Liver (tissue), 9 donors: Measurements from ENCODE around the gene PLD3. TPM values are rescaled to one million over a fixed set of nuclear protein-coding genes. Genes with fewer than 3 reads are reported as not detected.

Experiments
- DNase-seq: peaks from one replicate; pipeline ENCODE4 v3.0.0-alpha.2; 2017; ENCODE audit warnings: low spot score
- H3K27ac ChIP-seq, 2 donors: one replicate each; pipeline ENCODE4 v1.7.0; 2013; ENCODE audit warnings: inconsistent platforms in 2 of 2, low read length in 2 of 2, control low read depth in 1 of 2, low read depth in 1 of 2, mild to moderate bottlenecking in 1 of 2
- H3K27me3 ChIP-seq, 4 donors: one replicate each; pipeline versions ENCODE4 v1.6.1 to v1.7.0; 2013; ENCODE audit warnings: low read length in 3 of 4, inconsistent platforms in 1 of 4, mild to moderate bottlenecking in 1 of 4, moderate library complexity in 1 of 4; ENCODE audit not compliant: control insufficient read depth in 4 of 4, insufficient read depth in 4 of 4
- H3K36me3 ChIP-seq, 4 donors: one replicate each; pipeline versions ENCODE4 v1.6.1 to v1.7.0; 2013; ENCODE audit warnings: low read length in 3 of 4, mild to moderate bottlenecking in 3 of 4, low read depth in 1 of 4, moderate library complexity in 1 of 4; ENCODE audit not compliant: control insufficient read depth in 4 of 4, insufficient read depth in 3 of 4
- H3K4me1 ChIP-seq, 4 donors: one replicate each; pipeline versions ENCODE4 v1.6.1 to v1.7.0; 2013; ENCODE audit warnings: low read length in 3 of 4, mild to moderate bottlenecking in 3 of 4, moderate library complexity in 1 of 4; ENCODE audit not compliant: control insufficient read depth in 4 of 4, insufficient read depth in 4 of 4
- H3K4me3 ChIP-seq, 3 donors: one replicate each; pipeline versions ENCODE4 v1.6.1 to v1.7.0; 2013; ENCODE audit warnings: low read length in 3 of 3, control low read depth in 1 of 3, low read depth in 1 of 3, mild to moderate bottlenecking in 1 of 3
- H3K9ac ChIP-seq, 2 donors: one replicate each; pipeline ENCODE4 v1.7.0; 2013; ENCODE audit warnings: low read length in 2 of 2, mild to moderate bottlenecking in 2 of 2, moderate library complexity in 2 of 2, control low read depth in 1 of 2, low read depth in 1 of 2
- H3K9me3 ChIP-seq, 4 donors: one replicate each; pipeline versions ENCODE4 v1.6.1 to v1.7.0; 2013; ENCODE audit warnings: low read length in 3 of 4; ENCODE audit not compliant: control insufficient read depth in 4 of 4
- ATF3 ChIP-seq: IDR thresholded peaks from 2 replicates; pipeline ENCODE4 v1.6.1; 2016; ENCODE audit warnings: antibody characterized with exemption
- CTCF ChIP-seq: fragments of 150-350 bp; IDR thresholded peaks from 2 replicates; pipeline ENCODE4 v1.5.1; 2017; ENCODE audit warnings: improper control_type of control experiment, low read depth, low read length; ENCODE audit not compliant: missing input control
- EGR1 ChIP-seq, 2 donors: IDR thresholded peaks; 2 replicates each; pipeline ENCODE4 v1.6.1; 2016 to 2018; ENCODE audit warnings: antibody characterized with exemption in 2 of 2, low read depth in 2 of 2
- FOXA2 ChIP-seq: IDR thresholded peaks from 2 replicates; pipeline ENCODE4 v1.6.1; 2016; ENCODE audit warnings: antibody characterized with exemption
- HNF4A ChIP-seq, 2 donors: conservative IDR thresholded peaks; 2 replicates each; pipeline ENCODE4 v1.6.1; 2016; ENCODE audit warnings: antibody characterized with exemption in 2 of 2, mild to moderate bottlenecking in 2 of 2
- HNF4G ChIP-seq: IDR thresholded peaks from 2 replicates; pipeline ENCODE4 v1.6.1; 2016; ENCODE audit warnings: antibody characterized with exemption
- JUND ChIP-seq, 2 donors: IDR thresholded peaks; 2 replicates each; pipeline ENCODE4 v1.6.1; 2016; ENCODE audit warnings: antibody characterized with exemption in 2 of 2
- MAX ChIP-seq: IDR thresholded peaks from 2 replicates; pipeline ENCODE4 v1.6.1; 2016; ENCODE audit warnings: antibody characterized with exemption
- RAD21 ChIP-seq, 2 donors: IDR thresholded peaks; 2 replicates each; pipeline ENCODE4 v1.6.1; 2016; ENCODE audit warnings: antibody characterized with exemption in 2 of 2, mild to moderate bottlenecking in 2 of 2
- REST ChIP-seq: IDR thresholded peaks from 2 replicates; pipeline ENCODE4 v1.6.1; 2016; ENCODE audit warnings: antibody characterized with exemption, mild to moderate bottlenecking
- RXRA ChIP-seq, 2 donors: IDR thresholded peaks; 2 replicates each; pipeline ENCODE4 v1.6.1; 2017 to 2018; ENCODE audit warnings: antibody characterized with exemption in 2 of 2, mild to moderate bottlenecking in 1 of 2
- TAF1 ChIP-seq: conservative IDR thresholded peaks from 2 replicates; pipeline ENCODE4 v1.6.1; 2016; ENCODE audit warnings: antibody characterized with exemption, mild to moderate bottlenecking
- YY1 ChIP-seq: IDR thresholded peaks from 2 replicates; pipeline ENCODE4 v1.6.1; 2016; ENCODE audit warnings: antibody characterized with exemption, mild to moderate bottlenecking
- ZBTB33 ChIP-seq: IDR thresholded peaks from 2 replicates; pipeline ENCODE4 v1.6.1; 2016; ENCODE audit warnings: antibody characterized with exemption
- WGBS: extraction: QIAGEN DNeasy Blood & Tissue Kit; methylation state at CpG from one replicate; pipeline ENCODE4 v1.1.7; 2013; 5-methylcytosine and 5-hydroxymethylcytosine counted together
- polyA plus RNA-seq, 2 donors: library from polyadenylated mRNA; stranded (reverse) in 1 of 2; unstranded in 1 of 2; fragments of 200-250 nt in 1 of 2; fragments of >200 nt in 1 of 2; fragmentation: Nextera tagmentation in 1 of 2; extraction: Ambion mirVana in 1 of 2; gene quantifications; one replicate each; pipeline versions ENCODE4 v1.2.1 to v1.2.3, GENCODE V29; 2013 to 2015
- total RNA-seq, 2 donors: library from RNA; depleted of rRNA; stranded (reverse); fragments of >200 nt; gene quantifications; one replicate each; pipeline ENCODE4 v1.2.3, GENCODE V29; 2014
- donor health status: healthy.
- donor health status: healthy.
- donor health status: healthy.
- donor health status: healthy.
- donor health status: healthy.

PLD3 gene
- total and polyA plus RNA-seq, 4 donors: 56.0 to 125 (median 105) TPM

- Histone ChIP-seq H3K9ac (no peak overlapping the region), H3K9me3 (no peaks in the 10 kb centered on the region), H3K4me1 (no peaks in the 10 kb centered on the region), H3K27ac (no peak overlapping the region), H3K36me3 (peaks cover 2 to 34% (median 11%) of the 10 kb centered on the region in 4 donors), H3K27me3 (no peaks in the 10 kb centered on the region), H3K4me3 (no peak overlapping the region)
- no peak for DNase-seq
- WGBS: 93% methylated on average over 2 of the region's 2 CpGs
- TF ChIP-seq HNF4A (conservative IDR thresholded peaks at IDR 0.05) (no peak), YY1 (no peak), EGR1 (IDR thresholded peaks at IDR 0.05; ENCODE audit: low read depth in 2 of 2) (no peak), RXRA (IDR thresholded peaks at IDR 0.05) (no peak), FOXA2 (no peak), CTCF (no peak), RAD21 (IDR thresholded peaks at IDR 0.05) (no peak), TAF1 (no peak), ATF3 (no peak), MAX (no peak), JUND (IDR thresholded peaks at IDR 0.05) (no peak)
Observed at GRCh38 chr19:40378509-40378908, 30.0 kb downstream of the PLD3 start.

GRCh38 chr19:40379446-40380198, 31.1 kb downstream of the PLD3 start:
- Histone ChIP-seq H3K4me1 (no peaks in the 10 kb centered on the region), H3K27me3 (no peaks in the 10 kb centered on the region), H3K9me3 (no peaks in the 10 kb centered on the region), H3K9ac (no peak overlapping the region), H3K36me3 (peaks cover under 1 to 27% (median 8%) of the 10 kb centered on the region in 4 donors), H3K27ac (no peak overlapping the region), H3K4me3 (no peak overlapping the region)
- 88% methylated on average over 11 of the region's 11 CpGs for WGBS
- no peak for DNase-seq
- TF ChIP-seq REST: no peak
- TF ChIP-seq RXRA (IDR thresholded peaks at IDR 0.05): no peak
- no peak for TF ChIP-seq RAD21 (IDR thresholded peaks at IDR 0.05)
- no peak for TF ChIP-seq MAX
- TF ChIP-seq HNF4G: no peak
- TF ChIP-seq JUND (IDR thresholded peaks at IDR 0.05): no peak
- TF ChIP-seq ZBTB33: no peak
